Body of pancreas (tissue), 4 donors: ENCODE data around the gene SLTM. TPM values are rescaled to one million over a fixed set of nuclear protein-coding genes. Genes with fewer than 3 reads are reported as not detected.

Source experiments
- ATAC-seq: fragments of 150-250 bp; one replicate; pipeline ENCODE4 v1.9.1; 2016
- DNase-seq, 4 donors: peaks; one replicate each; pipeline ENCODE4 v3.0.0-alpha.2; 2019
- H3K27ac ChIP-seq, 4 donors: fragments of 200-600 bp; sonication (generic); 1 replicate in 3 of 4; 2 replicates in 1 of 4; pipeline versions ENCODE4 v1.5.1 to v1.6.1; 2016 to 2019; ENCODE audit warnings: mild to moderate bottlenecking in 1 of 4, mixed read lengths in 1 of 4, moderate library complexity in 1 of 4
- H3K27me3 ChIP-seq, 2 donors: fragments of 200-600 bp; sonication (generic); one replicate each; pipeline ENCODE4 v1.6.0; 2016; ENCODE audit warnings: mild to moderate bottlenecking in 1 of 2
- H3K36me3 ChIP-seq, 2 donors: fragments of 200-600 bp; sonication (generic); replicated peaks in 1 of 2; 2 replicates each; pipeline ENCODE4 v1.5.1; 2016; ENCODE audit warnings: low read depth in 2 of 2; ENCODE audit not compliant: insufficient read depth in 1 of 2
- H3K4me1 ChIP-seq: fragments of 200-600 bp; sonication (generic); one replicate; pipeline ENCODE4 v1.6.0; 2016
- H3K4me3 ChIP-seq, 2 donors: fragments of 200-600 bp; sonication (generic); 1 replicate in 1 of 2; 2 replicates in 1 of 2; pipeline ENCODE4 v1.5.1; 2016 to 2019
- H3K9me3 ChIP-seq, 3 donors: fragments of 200-600 bp; sonication (generic); 1 replicate in 2 of 3; 2 replicates in 1 of 3; pipeline ENCODE4 v1.5.1; 2016
- CTCF ChIP-seq, 7 experiments: fragments of 450-650 bp in 4 of 7; fragments of 200-600 bp in 3 of 7; sonication (generic) in 3 of 7; IDR thresholded peaks; one replicate each; pipeline ENCODE4 v1.5.1; 2016 to 2019; ENCODE audit warnings: antibody characterized with exemption in 7 of 7
- POLR2A ChIP-seq, 3 donors: fragments of 450-650 bp; IDR thresholded peaks; one replicate each; pipeline ENCODE4 v1.6.1; 2016; ENCODE audit warnings: antibody characterized with exemption in 3 of 3, mild to moderate bottlenecking in 2 of 3
- WGBS, 2 donors: methylation state at CpG; one replicate each; pipeline ENCODE4 v1.1.5; 2017; 5-methylcytosine and 5-hydroxymethylcytosine counted together
- intact Hi-C: fragments of 100-400 bp; cut with DNase I; formaldehyde crosslinking; loops from one replicate; pipeline ENCODE4 v1.15.1; 2023
- total RNA-seq, 2 donors: library from RNA; depleted of rRNA; stranded (reverse); fragments of >200 nt; gene quantifications; one replicate each; pipeline ENCODE4 v1.1.0, GENCODE V29; 2016

SLTM gene
- total RNA-seq, 2 donors from 2014 or later = 56.0 to 95.3 TPM

- DNase-seq = no peak
- intact Hi-C loops = no loop called here
- no peaks in the 10 kb centered on the region for H3K36me3 ChIP-seq
- no peaks in the 10 kb centered on the region for H3K4me1 ChIP-seq
- no peak overlapping the region for H3K27ac ChIP-seq
- 40 to 63% methylated on average over 4 of the region's 4 CpGs for WGBS, 2 donors
- TF ChIP-seq CTCF (IDR thresholded peaks at IDR 0.05) = no peak
- no peak for TF ChIP-seq POLR2A (IDR thresholded peaks at IDR 0.05)
- no peak overlapping the region for H3K4me3 ChIP-seq
- no peaks in the 10 kb centered on the region for H3K27me3 ChIP-seq
- no peak for ATAC-seq
- H3K9me3 ChIP-seq = no peaks in the 10 kb centered on the region
These were observed 25.3 kb upstream of the SLTM start for GRCh38 chr15:58958811-58959210.

GRCh38 chr15:58957101-58957973 is 23.9 kb upstream of the SLTM start:
- no peaks in the 10 kb centered on the region for H3K9me3 ChIP-seq
- no peak overlapping the region for H3K27ac ChIP-seq
- peaks cover 3% of the 10 kb centered on the region for H3K4me1 ChIP-seq
- H3K4me3 ChIP-seq = no peak overlapping the region
- intact Hi-C loops = no loop called here
- TF ChIP-seq CTCF (IDR thresholded peaks at IDR 0.05) = peak; percentile 44 to 68 (median 58)
- TF ChIP-seq POLR2A (IDR thresholded peaks at IDR 0.05) = no peak
- ATAC-seq (peak; percentile 64), DNase-seq (peak; percentile 34 to 62 (median 44))
- no peaks in the 10 kb centered on the region for H3K27me3 ChIP-seq
- 19 to 30% methylated on average over 8 of the region's 8 CpGs for WGBS, 2 donors
- H3K36me3 ChIP-seq = no peaks in the 10 kb centered on the region

GRCh38 chr15:58952751-58953150 is 19.3 kb upstream of the SLTM start:
- DNase-seq (no peak), ATAC-seq (no peak)
- peaks cover 14% of the 10 kb centered on the region for H3K4me1 ChIP-seq
- no peak overlapping the region for H3K27ac ChIP-seq
- H3K27me3 ChIP-seq = no peaks in the 10 kb centered on the region
- intact Hi-C loops = no loop called here
- TF ChIP-seq CTCF (IDR thresholded peaks at IDR 0.05) (no peak), POLR2A (IDR thresholded peaks at IDR 0.05) (no peak)
- no peaks in the 10 kb centered on the region for H3K36me3 ChIP-seq
- no peak overlapping the region for H3K4me3 ChIP-seq
- no peaks in the 10 kb centered on the region for H3K9me3 ChIP-seq

- Histone ChIP-seq H3K27ac (peak overlapping the region in 2 of 4 donors; percentile 13 to 30), H3K9me3 (no peaks in the 10 kb centered on the region), H3K4me3 (no peak overlapping the region), H3K36me3 (no peaks in the 10 kb centered on the region), H3K27me3 (no peaks in the 10 kb centered on the region), H3K4me1 (peaks cover 14% of the 10 kb centered on the region)
- ATAC-seq (peak; percentile 80), DNase-seq (peak in 3 of 4 donors; percentile 11 to 53 (median 50))
- no peak for TF ChIP-seq POLR2A (IDR thresholded peaks at IDR 0.05)
- TF ChIP-seq CTCF (IDR thresholded peaks at IDR 0.05) = no peak
- intact Hi-C loops = no loop called here
- WGBS, 2 donors = 51 to 53% methylated on average over 5 of the region's 5 CpGs
These were observed 18.0 kb upstream of the SLTM start for GRCh38 chr15:58951388-58952007.
